Left renal pelvis (tissue), 4 donors: ENCODE data around the gene SCAF11. TPM values are rescaled to one million over a fixed set of nuclear protein-coding genes. Genes with fewer than 3 reads are reported as not detected.
"Not testable (repeated sequence)": the region's sequence is repeated elsewhere in the genome, so short reads cannot be mapped to it uniquely, and the experiment has no call there.

Experiments used
- DNase-seq, 4 donors: peaks; one replicate each; pipeline ENCODE4 v3.0.0-alpha.2; 2013; ENCODE audit warnings: low read depth in 4 of 4, low spot score in 3 of 4
- polyA plus RNA-seq, 4 donors: library from polyadenylated mRNA; unstranded; fragments of 120-200 nt; gene quantifications; one replicate each; pipeline ENCODE4 v1.2.1, GENCODE V29; 2013; ENCODE audit not compliant: insufficient read length in 4 of 4

Gene SCAF11
- polyA plus RNA-seq: 100 to 1,000 TPM in 3 of 4 donors, 10 to 100 TPM in 1; 85.1 to 122 (median 113) TPM

GRCh38 chr12:45990468-45991283 lies at the start of gene SCAF11:
TSS of gene SCAF11 (minus strand) at chr12:45990574. CDS start at chr12:45964167, 26,407 bp downstream.
- peak; percentile 100 for DNase-seq

- DNase-seq: not testable (repeated sequence)
These were observed 46.7 kb upstream of the SCAF11 start for GRCh38 chr12:46037066-46037465.

GRCh38 chr12:46027172-46027571 lies 36.8 kb upstream of the SCAF11 start:
- DNase-seq: no peak

DNA sequence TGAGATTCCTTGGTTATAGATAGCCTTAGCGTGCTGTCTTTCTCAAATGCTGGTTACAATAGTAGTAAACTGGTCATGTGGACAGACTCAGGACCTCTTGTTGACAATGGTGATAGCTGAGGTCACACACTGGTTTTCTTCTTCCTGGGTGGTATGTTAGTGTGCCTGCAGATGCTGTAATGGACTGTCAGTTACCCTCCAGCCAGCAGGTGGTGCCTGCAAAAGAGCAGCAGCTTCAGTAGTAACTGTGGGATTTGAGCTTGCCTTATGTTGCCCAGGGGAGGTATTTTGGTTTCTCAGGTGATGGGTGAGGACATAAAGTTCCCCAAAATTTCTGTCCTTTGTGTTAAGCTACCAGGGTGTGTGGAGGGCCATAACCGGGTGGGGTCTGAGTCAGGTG lies 33.7 kb upstream of the SCAF11 start:
- DNase-seq: no peak

DNA sequence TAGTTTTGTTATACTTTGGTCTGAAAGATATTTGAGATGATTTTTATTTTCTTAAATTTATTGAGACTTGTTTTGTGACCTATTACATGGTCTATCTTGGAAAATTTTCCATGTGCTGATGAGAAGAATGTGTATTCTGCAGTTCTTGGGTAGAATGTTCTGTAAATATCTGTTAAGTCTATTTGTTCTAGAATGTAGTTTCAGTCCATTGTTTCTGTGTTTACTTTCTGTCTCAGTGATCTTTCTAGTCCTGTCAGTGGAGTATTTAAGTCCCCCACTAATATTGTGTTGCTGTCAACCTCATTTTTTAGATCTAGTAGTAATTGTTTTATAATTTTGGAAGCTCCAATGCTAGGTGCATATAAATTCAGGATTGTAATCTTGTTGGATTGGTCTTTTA lies 30.4 kb upstream of the SCAF11 start:
- no peak for DNase-seq

- DNase-seq: not testable (repeated sequence)
These were observed 28.3 kb upstream of the SCAF11 start for GRCh38 chr12:46018712-46019111.

DNA sequence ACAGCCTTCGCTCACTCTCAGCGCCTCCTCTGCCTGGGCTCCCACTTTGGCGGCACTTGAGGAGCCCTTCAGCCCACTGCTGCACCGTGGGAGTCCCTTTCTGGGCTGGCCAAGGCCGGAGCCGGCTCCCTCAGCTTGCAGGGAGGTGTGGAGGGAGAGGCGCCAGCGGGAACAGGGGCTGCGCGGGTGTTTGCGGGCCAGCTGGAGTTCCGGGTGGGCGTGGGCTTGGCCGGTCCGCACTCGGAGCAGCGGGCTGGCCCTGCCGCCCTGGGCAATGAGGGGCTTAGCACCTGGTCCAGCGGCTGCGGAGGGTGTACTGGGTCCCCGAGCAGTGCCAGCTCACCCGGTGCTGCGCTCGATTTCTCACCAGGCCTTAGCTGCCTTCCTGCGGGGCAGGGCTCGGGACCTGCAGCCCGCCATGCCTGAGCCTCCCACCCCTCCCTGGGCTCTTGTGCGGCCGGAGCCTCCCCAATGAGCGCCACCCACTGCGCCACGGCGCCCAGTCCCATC lies 27.5 kb upstream of the SCAF11 start:
- DNase-seq: not testable (repeated sequence)

GRCh38 chr12:46005823-46006222 lies 15.4 kb upstream of the SCAF11 start:
- DNase-seq: no peak

DNA sequence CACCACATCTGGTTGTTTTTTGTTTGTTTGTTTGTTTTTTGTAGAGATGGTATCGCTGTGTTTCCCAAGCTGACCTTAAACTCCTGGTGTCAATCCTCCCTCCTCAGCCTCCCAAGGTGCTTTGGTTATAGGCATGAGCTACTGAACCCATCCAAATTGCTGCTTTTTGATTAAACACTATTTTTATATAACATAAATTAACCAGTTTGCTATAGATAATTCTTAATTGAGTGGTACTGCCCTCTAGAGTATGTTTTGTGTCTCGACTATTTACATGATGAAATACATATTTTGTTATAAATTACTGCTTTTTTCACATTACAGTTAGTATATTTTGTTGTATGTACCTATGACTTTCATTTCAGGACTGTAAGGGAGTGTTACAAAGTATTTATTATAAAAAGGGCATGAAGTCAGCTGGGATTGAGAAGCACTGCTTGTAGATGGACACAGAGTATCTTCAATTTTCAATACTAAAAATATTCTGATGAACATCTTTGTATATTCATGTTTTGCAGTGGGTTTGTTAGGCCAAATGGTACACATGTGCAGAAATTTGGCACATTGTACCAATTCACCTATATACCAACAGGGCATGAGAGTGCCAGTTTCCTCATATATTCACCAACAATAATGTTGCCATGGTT lies 14.9 kb upstream of the SCAF11 start:
- DNase-seq: no peak

GRCh38 chr12:46004715-46005114 lies 14.3 kb upstream of the SCAF11 start:
- DNase-seq: no peak

DNA sequence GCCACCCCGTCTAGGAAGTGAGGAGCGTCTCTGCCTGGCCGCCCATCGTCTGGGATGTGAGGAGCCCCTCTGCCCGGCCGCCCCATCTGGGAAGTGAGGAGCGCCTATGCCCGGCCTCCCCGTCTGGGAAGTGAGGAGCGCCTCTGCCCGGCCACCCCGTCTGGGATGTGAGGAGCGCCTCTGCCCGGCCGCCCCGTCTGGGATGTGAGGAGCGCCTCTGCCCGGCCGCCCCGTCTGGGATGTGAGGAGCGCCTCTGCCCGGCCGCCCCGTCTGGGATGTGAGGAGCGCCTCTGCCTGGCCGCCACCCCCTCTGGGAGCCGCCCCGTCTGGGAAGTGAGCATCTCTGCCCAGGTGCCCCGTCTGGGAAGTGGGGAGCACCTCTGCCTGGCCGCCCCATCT lies 9.7 kb upstream of the SCAF11 start:
- not testable (repeated sequence) for DNase-seq

DNA sequence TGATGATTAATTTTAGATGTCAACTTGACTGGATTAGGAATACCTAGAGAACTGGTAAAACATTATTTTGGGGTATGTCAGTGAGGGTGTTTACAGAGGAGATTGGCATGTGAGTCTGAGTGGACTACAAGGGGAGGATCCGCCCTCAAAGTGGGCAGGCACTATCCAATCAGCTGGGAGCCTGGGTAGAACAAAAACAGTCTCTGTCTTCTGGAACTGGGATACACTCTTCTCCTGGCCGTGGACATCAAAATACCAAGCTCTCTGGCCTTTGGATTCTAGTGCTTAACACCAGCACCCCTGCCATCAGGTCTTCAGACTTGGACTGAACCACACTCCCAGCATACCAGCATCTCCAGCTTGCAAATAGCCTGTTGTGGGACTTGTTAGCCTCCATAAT lies 4.4 kb upstream of the SCAF11 start:
- no peak for DNase-seq

DNA sequence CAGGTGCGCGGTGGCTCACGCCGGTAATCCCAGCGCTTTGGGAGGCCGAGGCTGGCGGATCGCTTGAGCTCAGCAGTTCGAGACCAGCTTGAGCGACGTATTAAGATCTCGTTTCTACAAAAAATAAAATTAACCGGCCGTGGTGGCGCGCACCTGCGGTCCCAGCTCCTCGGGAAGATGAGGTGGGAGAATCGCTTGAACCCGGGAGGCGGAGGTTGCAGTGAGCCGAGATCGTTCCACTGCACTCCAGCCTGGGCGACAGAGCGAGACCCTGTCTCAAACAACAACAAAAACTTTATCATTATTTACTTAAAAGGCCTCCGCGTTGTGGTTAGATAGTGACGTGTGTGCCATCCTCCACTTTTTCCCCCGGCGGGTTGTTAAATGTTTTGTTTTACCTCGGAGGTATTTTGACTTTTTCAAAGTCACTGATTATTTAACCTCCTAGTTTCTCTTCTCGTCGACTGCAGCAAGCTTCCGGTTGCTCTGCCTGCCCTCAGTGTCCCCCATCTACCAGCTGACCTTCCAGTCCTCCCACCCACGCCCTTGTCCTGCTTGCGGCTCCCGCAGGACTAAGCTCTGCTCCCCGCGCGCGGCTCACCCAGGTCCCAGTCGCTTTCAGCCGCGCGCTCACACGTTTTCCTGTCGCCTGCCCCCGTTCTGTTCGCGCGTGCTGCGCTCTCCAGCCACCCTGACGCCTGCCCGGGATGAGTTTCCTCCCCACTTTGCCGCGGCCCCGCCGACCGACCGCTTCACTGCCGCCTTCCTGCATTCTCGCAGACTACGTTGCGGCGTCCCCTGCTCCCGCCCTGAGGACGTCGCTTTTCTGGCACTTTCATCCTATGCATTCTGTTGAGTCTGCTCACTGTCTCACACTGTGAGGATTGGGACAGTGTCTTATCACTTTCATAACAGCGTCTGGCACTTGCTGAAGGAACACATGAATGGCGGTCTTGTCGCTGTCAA lies 1.2 kb upstream of the SCAF11 start:
- peak; percentile 33 to 56 (median 43) for DNase-seq

DNA sequence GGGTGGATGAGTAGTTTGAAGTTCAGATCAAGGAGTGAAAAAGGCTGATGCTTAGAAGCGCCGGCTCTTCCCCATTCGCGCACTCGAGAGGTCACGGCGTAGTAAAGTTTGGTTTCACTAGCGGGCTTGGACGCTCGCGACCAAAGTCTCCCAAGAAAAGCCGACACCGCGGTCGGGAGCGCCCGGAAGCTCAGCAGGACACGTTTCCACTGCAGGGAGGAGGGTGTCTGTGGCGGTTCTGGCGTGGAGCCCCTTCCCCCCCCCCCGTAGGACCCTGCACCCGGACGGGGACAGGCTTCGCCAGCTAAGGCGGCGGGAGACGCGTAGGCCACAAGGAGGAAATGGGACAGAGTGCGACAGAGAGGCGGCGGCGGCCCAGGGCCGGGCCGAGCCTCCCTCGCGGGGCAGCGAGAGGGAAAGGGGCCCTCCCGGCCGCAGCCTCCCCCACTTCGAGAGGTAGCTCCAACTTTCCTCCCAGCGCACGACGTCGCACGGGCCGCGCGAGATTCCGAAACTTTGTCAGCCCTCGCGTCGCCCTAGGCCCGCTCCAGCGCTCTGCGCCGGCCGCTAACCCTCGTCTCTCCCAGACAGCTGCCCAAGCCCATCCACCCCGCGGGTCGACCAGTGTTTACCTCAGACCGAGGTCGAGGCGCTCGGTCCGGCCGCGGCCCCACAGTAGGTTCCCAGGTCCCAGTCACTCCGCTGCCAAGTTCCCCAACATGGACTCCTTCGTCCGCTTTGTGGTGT lies 480 bp downstream of the SCAF11 start:
- peak; percentile 51 to 66 (median 54) for DNase-seq

DNA sequence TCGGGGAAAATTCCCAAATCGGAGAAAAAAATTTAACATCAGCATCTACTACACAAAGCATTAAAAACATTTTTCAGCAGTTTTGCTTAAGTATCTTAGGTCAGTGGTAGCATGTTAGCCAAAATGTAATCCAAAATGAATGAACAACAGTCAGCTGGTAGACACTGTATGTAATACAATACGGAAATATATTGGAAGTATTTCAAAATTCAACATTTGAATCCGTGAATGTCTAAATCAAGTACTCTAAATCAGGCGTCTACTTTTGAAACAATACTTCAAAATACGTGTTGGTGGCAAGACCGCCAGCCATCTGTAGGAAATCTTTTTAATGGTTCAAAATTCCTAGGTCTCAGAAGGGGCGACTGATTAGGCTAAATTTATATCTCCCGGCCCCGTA lies 1.1 kb downstream of the SCAF11 start:
- no peak for DNase-seq

- no peak for DNase-seq
These were observed 2.1 kb downstream of the SCAF11 start for GRCh38 chr12:45988264-45988663.

DNA sequence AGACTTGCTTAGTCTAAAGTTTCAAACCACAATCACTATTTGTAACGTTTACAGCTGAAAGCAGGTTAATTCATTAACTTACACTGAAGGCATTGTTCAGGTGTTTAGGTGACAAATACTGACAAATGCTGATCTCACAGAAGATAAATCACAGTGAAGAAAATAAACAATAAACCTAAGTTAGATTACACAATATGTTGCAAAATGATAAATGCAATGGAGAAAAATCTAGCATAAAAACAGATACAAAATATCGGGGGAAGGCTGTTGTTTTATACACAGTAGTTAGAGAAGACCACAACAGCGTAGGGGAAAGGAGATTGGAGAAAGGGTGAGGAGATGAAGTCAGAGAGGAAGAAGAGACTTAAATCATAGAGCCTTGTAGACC lies 3.0 kb downstream of the SCAF11 start:
- no peak for DNase-seq

DNA sequence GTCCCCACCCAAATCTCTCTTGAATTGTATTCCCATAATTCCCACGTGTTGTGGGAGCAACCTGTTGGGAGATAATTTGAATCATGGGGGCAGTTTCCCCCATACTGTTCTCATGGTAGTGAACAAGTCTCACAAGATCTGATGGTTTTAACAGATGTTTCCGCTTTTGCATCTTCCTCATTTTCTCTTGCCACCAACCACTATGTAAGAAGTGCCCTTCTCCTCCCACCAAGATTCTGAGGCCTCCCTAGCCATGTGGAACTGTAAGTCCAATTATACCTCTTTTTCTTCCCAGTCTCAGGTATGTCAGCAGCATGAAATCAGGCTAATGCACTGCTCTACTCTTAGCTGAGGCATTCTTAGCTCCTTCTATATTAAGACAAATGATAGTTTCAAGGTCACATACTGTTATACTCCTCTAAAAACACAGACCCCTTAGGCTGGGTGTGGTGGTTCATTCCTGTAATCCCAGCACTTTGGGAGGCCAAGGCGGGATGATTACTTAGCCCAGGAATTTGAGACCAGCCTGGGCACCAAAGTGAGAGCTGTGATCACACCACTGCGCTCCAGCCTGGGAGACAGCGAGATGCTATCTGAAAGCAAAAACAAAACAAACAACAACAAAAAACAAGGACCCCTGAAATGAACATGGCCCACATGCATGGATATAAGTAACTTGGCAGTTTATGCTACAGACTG lies 3.6 kb downstream of the SCAF11 start:
- DNase-seq: no peak

GRCh38 chr12:45981075-45981837 lies 9.1 kb downstream of the SCAF11 start:
- DNase-seq: no peak
